Peyer's patch (tissue), 4 donors: ENCODE results near the gene SURF1. TPM values are rescaled to one million over a fixed set of nuclear protein-coding genes. Genes with fewer than 3 reads are reported as not detected.

Source experiments
- DNase-seq, 3 donors: peaks; one replicate each; pipeline ENCODE4 v3.0.0-alpha.2; 2017 to 2019
- H3K27ac ChIP-seq, 4 donors: fragments of 200-600 bp; sonication (generic); one replicate each; pipeline ENCODE4 v1.5.1; 2016 to 2019
- H3K27me3 ChIP-seq, 2 donors: fragments of 200-600 bp; sonication (generic); one replicate each; pipeline ENCODE4 v1.5.1; 2019
- H3K36me3 ChIP-seq, 3 donors: fragments of 200-600 bp; sonication (generic); one replicate each; pipeline ENCODE4 v1.5.1; 2016 to 2019
- H3K4me1 ChIP-seq, 4 donors: fragments of 200-600 bp; sonication (generic); one replicate each; pipeline ENCODE4 v1.5.1; 2016 to 2019
- H3K4me3 ChIP-seq, 4 donors: fragments of 200-600 bp; sonication (generic); 1 replicate in 3 of 4; 2 replicates in 1 of 4; pipeline ENCODE4 v1.5.1; 2016 to 2019; ENCODE audit warnings: mild to moderate bottlenecking in 1 of 4
- H3K9me3 ChIP-seq, 4 donors: fragments of 200-600 bp; sonication (generic); one replicate each; pipeline ENCODE4 v1.5.1; 2016 to 2019; ENCODE audit warnings: mild to moderate bottlenecking in 1 of 4
- POLR2A ChIP-seq, 2 donors: fragments of 450-650 bp; IDR thresholded peaks; one replicate each; pipeline ENCODE4 v1.5.1; 2017; ENCODE audit warnings: antibody characterized with exemption in 2 of 2, mild to moderate bottlenecking in 2 of 2, moderate library complexity in 2 of 2
- total RNA-seq, 4 donors: library from RNA; depleted of rRNA; stranded (reverse); fragments of >200 nt; gene quantifications; one replicate each; pipeline ENCODE4 v1.1.0, GENCODE V29; 2016
- TF ChIP-seq, protein P1 (sequence below), 6 experiments: fragments of 450-650 bp in 4 of 6; fragments of 200-600 bp in 2 of 6; sonication (generic) in 1 of 6; IDR thresholded peaks; one replicate each; pipeline ENCODE4 v1.5.1; 2017 to 2019; ENCODE audit warnings: antibody characterized with exemption in 6 of 6, mild to moderate bottlenecking in 3 of 6, moderate library complexity in 1 of 6

The SURF1 gene
- total RNA-seq, 4 donors from 2014 or later = 41.2 to 75.1 (median 53.4) TPM

DNA sequence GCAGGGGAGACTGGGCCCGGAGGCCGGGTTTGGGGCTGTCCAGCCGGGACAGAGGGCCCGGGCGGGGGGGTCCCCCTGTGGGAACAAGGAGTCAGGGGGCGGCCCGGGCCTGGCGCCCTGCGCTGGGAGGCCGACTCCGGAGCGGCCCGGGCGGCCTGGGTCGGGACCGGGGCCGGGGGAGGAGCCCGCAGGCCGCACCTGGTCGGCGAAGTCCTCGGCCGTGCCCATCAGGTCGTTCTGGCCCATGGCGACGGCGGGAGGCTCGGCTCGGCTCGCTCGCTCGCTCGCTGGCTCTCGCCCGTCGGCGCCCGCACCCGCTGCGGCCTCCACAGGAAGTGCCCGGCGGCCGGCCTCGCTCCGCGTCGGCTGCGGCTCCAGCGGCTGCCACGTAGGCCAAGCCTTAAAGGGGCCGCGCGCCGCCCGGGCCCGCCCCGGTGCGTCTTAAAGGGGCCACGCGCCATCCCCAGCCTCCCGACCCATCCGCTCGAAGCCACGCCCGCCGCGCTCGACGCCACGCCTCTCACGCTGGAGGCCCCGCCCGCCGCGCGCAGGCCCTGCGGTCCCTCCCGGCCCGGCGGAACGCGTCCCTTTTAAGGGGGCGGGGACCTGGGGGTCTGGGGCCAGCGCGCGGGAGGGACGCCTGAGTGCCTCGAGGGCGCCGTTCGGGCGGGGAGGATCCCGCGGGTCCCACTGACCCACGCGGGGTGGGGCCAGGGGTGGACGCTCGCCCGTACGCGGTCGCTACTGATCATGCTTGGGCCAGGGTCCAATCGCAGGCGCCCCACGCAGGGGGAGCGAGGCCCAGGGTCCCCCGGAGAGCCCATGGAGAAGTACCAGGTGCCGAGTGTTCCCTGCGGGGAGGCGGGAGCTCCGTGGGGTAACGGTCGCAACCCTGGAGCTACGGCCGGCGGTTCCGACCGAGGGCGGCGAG, 19.7 kb upstream of the SURF1 start, which contains the start of the genes STKLD1 and SURF4:
Gene STKLD1, plus strand, starts transcription at position 643 of the 931 bp plus-strand sequence. Its CDS starts 108 bp downstream, at position 751.
Gene SURF4, minus strand, starts transcription at position 337 of the 931 bp plus-strand sequence. Its CDS starts 91 bp downstream, at position 246.
- Histone ChIP-seq H3K4me3 (peak within 1 kb of the TSS; percentile 94 to 100 (median 98)), H3K27ac (peak within 1 kb of the TSS; percentile 96 to 100 (median 99)), H3K27me3 (no peaks in the 10 kb centered on the region), H3K9me3 (no peaks in the 10 kb centered on the region), H3K4me1 (peaks cover 8 to 43% (median 21%) of the 10 kb centered on the region in 4 donors), H3K36me3 (peaks cover 0 to 18% (median 0%) of the 10 kb centered on the region in 3 donors)
- TF ChIP-seq, protein P1, sequence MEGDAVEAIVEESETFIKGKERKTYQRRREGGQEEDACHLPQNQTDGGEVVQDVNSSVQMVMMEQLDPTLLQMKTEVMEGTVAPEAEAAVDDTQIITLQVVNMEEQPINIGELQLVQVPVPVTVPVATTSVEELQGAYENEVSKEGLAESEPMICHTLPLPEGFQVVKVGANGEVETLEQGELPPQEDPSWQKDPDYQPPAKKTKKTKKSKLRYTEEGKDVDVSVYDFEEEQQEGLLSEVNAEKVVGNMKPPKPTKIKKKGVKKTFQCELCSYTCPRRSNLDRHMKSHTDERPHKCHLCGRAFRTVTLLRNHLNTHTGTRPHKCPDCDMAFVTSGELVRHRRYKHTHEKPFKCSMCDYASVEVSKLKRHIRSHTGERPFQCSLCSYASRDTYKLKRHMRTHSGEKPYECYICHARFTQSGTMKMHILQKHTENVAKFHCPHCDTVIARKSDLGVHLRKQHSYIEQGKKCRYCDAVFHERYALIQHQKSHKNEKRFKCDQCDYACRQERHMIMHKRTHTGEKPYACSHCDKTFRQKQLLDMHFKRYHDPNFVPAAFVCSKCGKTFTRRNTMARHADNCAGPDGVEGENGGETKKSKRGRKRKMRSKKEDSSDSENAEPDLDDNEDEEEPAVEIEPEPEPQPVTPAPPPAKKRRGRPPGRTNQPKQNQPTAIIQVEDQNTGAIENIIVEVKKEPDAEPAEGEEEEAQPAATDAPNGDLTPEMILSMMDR (IDR thresholded peaks at IDR 0.05) = peak in 3 of 6 experiments; percentile 34 to 51 (median 45)
- TF ChIP-seq POLR2A (IDR thresholded peaks at IDR 0.05) = peak; percentile 83 to 96
- DNase-seq = peak; percentile 95 to 98 (median 98)

DNA sequence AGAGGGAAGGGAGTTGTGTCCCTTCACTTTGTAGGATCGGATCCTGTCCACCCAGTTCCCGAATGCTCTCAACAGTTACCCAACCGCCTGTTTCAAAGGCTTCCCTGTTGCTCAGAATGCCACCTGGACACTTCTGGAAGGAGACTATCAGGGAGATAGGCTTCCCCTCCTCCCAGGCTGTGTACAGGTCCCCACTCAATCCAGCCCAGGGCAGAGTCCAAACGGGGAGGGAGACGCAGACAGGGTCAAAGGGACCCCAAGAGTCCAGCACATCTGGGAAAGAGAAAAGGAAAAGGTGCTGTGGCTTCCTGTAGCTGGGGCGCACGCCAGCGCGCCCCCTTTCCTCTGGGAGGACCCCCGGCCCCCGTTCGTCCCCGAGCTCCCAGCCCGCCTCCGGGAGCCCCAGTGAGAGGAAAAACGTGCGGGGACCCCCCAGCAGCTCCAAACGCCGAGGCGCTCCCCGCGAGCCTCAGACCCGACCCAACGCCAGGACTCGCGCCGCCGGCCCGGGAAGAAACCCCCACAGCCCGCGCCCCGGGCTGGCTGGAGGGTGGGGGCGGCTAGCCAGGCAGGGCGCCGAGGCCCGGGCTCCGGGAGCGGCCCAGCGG, 18.9 kb upstream of the SURF1 start:
- peaks cover 10 to 51% (median 23%) of the 10 kb centered on the region in 4 donors for H3K4me1 ChIP-seq
- peak overlapping the region; percentile 96 to 100 (median 99) for H3K27ac ChIP-seq
- peak in 2 of 3 donors; percentile 77 to 79 for DNase-seq
- TF ChIP-seq POLR2A (IDR thresholded peaks at IDR 0.05) = peak; percentile 38 to 61
- TF ChIP-seq, protein P1 (IDR thresholded peaks at IDR 0.05) = no peak
- H3K9me3 ChIP-seq = no peaks in the 10 kb centered on the region
- H3K27me3 ChIP-seq = no peaks in the 10 kb centered on the region
- H3K36me3 ChIP-seq = peaks cover 0 to 22% (median 0%) of the 10 kb centered on the region in 3 donors
- peak overlapping the region; percentile 94 to 100 (median 98) for H3K4me3 ChIP-seq

DNA sequence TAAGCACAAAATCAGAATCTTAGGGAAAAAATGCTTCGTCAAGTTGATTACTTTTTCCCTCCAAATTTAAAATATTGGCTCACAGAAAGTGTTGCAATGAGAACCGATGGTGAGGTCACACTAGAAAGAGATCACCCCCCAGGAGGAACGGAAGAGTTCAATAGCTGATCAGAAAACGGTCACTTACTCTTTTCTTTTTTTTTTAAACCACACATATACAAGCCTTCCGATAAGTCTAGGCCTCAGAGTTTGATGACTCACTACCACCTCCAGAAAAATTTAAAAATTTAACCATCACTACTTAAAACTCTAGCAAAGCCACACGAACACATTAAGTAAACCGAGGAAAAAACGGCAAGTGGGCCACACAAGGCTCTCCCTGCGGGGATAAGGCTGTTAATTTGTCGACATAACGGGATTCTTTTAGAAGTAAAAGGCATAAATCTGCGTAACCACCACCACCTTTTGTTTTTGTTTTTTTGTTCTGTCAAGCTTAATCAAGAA, 18.4 kb upstream of the SURF1 start:
- Histone ChIP-seq H3K27me3 (no peaks in the 10 kb centered on the region), H3K36me3 (peaks cover 0 to 28% (median 0%) of the 10 kb centered on the region in 3 donors), H3K27ac (peak overlapping the region; percentile 96 to 100 (median 99)), H3K4me3 (peak overlapping the region; percentile 94 to 100 (median 98)), H3K9me3 (no peaks in the 10 kb centered on the region), H3K4me1 (peaks cover 14 to 57% (median 26%) of the 10 kb centered on the region in 4 donors)
- TF ChIP-seq POLR2A (IDR thresholded peaks at IDR 0.05) = no peak
- TF ChIP-seq, protein P1 (IDR thresholded peaks at IDR 0.05) = no peak
- no peak for DNase-seq

DNA sequence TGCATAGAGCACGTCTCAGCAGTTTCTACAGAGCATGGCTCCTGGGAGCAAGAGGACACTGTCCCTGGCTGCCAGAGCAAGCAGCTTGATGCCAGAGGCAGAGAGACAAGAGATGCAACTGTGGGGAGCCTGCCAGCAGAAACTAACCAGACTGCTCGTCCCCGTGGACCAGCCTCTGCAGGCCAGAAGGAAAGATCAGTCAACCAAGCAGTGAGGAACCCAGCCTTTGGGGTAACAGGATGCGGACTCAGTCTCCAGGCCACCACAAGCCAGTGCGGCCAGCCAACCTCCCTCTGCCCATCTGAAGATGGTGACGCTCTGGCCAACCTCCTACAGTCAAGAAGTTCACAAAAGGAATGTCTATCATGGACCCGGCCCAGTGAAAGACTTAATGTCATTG, 15.9 kb upstream of the SURF1 start:
- DNase-seq = no peak
- Histone ChIP-seq H3K27ac (peak overlapping the region in 3 of 4 donors; percentile 72 to 85 (median 80)), H3K36me3 (peaks cover 0 to 31% (median 0%) of the 10 kb centered on the region in 3 donors), H3K4me3 (no peak overlapping the region), H3K4me1 (peaks cover 18 to 82% (median 33%) of the 10 kb centered on the region in 4 donors), H3K9me3 (no peaks in the 10 kb centered on the region), H3K27me3 (no peaks in the 10 kb centered on the region)
- TF ChIP-seq POLR2A (IDR thresholded peaks at IDR 0.05) = no peak
- TF ChIP-seq, protein P1 (IDR thresholded peaks at IDR 0.05) = no peak

DNA sequence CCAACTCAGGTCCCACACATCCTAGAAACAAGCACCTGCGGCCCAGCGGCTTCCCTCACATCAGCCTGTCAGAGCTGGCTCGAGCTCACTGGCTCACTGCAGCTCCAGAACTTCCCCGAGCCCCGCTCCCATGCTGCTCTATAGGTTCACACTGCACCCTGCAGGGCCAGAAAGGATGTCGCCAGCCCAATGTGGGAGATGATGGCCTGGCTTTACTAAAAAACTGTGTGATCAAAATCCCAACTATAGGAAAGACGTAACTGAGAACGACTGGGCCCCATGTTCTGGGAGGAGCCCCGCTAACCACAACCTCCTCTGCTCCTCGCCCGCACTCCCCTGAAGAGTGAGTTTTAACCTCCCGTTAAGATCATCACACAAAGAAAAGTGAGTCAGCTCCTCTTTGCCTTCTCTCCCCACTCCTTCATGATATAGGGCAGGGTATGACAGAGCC, 15.0 kb upstream of the SURF1 start:
- Histone ChIP-seq H3K36me3 (peaks cover 0 to 39% (median 0%) of the 10 kb centered on the region in 3 donors), H3K27ac (peak overlapping the region; percentile 71 to 85 (median 76)), H3K4me3 (peak overlapping the region in 2 of 4 donors; percentile 12 to 16), H3K9me3 (no peaks in the 10 kb centered on the region), H3K4me1 (peaks cover 18 to 82% (median 30%) of the 10 kb centered on the region in 4 donors), H3K27me3 (no peaks in the 10 kb centered on the region)
- TF ChIP-seq POLR2A (IDR thresholded peaks at IDR 0.05) = no peak
- TF ChIP-seq, protein P1 (IDR thresholded peaks at IDR 0.05) = no peak
- DNase-seq = peak in 2 of 3 donors; percentile 43 to 59
